ENCODE results near the gene NEURL2.
"Not testable (repeated sequence)": the region's sequence is repeated elsewhere in the genome, so short reads cannot be mapped to it uniquely, and the experiment has no call there.

The NEURL2 gene

DNA sequence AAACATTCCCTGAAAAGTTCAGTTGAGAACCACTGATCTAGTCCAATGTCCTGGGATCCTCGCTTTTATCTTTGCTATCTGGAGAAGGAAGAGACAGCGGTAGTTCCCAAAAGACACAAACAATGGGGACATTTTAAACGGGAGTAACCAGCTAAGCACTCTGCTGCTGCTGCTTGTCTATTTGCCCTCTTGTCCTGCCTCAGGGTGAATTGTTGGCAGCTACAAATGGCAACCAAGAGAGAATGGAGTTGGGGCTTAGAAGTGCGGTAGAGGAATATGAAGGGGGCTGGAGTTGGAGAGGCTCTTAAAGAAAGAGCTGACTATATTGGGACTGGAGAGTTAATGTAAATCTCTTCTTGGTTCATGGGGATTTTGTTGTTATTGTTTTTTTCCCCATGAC lies 16.4 kb downstream of the NEURL2 start:
- DNase-seq (ENCODE audit: low spot score) (no peak), FAIRE-seq (no peak)

DNA sequence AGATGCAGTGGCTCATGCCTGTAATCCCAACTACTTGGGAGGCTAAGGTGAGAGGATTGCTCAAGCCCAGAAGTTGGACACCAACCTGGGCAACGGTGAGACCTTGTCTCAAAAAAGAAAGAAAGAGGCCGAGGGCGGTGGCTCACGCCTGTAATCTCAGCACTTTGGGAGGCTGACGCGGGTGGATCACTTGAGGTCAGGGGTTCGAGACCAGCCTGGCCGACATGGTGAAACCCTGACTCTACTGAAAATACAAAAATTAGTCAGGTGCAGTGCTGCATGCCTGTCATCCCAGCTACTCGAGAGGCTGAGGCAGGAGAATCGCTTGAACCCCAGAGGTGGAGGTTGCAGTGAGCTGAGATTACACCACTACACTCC lies 16.9 kb downstream of the NEURL2 start:
- DNase-seq (ENCODE audit: low spot score); FAIRE-seq: not testable (repeated sequence)

DNA sequence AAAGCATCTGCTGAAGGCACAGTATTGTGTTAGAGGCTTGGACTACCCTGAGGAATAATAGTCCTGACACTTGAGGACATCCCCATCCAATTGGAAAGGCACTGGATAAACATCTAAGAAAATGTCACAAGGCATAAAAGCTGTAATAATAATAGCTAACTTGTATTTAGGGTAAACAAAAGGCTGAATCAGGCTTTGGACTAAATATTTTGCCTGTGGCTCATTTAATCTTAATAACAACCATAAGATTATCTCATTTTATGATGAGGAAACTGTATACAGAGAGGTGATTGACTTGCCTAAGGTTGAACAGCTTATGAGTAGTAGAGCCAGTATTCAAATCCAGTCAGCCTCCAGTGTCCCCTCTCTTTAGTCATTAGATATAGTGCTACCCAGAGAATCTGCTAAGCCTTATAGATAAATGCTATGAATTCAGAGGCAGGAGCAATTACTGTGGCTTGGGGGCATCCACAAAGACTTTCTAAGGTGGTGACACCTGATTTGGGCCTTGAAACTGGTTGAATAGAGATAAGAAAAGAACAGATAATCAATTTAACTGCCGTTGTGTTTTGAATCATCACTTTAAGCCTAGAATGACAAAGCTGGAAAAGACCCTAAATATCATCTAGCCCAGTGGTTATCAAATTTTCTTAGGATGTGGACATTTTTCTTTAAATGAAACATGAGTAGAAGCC lies 17.5 kb downstream of the NEURL2 start:
- no peak for DNase-seq (ENCODE audit: low spot score)
- no peak for FAIRE-seq

DNA sequence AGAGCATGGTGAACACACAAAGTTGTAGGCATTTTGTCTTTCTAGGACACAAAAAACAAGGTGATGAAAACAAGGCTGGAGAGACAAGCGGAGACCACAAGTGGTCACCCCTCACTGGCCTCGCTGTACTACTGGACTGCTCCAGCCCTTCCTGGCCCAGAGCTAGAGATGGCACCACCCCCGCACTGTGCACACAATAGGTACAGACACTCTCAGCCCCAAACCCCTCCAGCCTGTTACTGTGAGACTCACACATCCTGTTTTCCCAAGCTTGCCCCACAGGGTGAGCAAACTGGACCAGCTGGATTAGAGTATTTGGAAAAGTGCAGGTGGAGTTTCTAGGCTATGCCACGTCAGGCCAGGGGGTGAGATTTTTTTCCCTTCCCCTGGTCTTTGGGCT lies 18.4 kb downstream of the NEURL2 start:
- no peak for DNase-seq (ENCODE audit: low spot score)
- no peak for FAIRE-seq

DNA sequence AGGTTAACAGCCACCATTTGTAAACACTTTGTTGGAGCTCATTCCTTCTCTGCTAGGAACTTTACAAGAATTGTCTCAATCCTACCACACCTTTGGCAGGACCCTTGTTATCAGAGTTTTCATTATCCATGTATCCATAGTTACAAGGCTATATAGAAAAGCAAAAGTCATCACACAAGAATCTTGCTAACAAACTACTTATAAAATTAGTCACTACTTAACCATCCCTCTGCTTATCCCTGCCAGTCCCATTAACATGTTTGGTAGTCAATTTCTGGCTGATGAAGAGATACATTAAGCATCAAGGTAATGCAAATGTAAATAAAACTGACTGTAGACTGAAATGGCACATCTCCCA lies 23.2 kb downstream of the NEURL2 start:
- peak; percentile 48 for DNase-seq (ENCODE audit: low spot score)
- no peak for FAIRE-seq

DNA sequence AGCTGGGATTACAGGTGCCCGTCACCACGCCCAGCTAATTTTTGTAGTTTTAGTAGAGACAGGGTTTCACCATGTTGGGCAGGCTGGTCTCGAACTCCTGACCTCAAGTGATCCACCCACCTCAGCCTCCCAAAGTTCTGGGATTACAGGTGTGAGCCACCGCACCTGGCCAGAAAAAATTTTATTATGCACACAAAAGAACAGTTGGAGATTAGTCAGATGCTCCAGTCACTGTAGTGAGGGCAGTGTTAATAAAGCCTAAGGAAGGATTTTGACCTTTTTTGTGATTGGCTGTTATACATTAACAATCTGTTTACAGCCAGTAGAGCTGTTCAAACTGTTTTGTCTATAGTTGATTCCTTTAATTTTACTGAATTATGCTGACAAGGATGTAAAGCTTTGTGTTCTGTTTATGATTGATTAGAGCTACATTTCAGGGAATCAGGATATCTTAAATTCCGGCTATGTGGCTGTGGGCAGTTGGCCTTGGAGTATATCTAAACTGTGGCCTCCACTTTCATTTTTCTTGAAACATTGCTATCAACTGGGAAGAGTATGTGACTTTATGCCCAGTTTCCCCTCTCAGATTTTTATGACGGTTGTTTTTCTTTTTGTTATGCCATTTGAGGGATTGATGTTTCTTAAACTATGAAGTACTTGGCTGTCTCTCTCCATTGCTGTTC lies 23.7 kb downstream of the NEURL2 start:
- FAIRE-seq (no peak), DNase-seq (ENCODE audit: low spot score) (no peak)

DNA sequence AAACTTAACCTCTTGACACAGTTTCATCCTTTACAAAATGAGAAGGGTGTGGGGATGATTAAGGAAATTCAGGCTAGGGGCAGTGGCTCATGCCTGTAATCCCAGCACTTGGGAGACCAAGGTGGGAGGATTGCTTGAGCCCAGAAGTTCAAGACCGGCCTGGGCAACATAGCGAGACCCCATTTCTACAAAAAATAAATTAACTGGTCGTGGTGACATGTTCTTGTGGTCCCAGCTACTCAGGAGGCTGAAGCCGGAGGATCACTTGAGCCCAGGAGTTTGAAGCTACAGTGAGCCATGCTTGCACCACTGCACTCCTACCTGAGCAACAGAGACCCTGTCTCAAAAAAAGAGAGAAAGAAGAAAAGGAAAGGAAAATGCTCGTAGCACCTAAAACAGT lies 24.6 kb downstream of the NEURL2 start:
- FAIRE-seq (no peak), DNase-seq (ENCODE audit: low spot score) (no peak)

DNA sequence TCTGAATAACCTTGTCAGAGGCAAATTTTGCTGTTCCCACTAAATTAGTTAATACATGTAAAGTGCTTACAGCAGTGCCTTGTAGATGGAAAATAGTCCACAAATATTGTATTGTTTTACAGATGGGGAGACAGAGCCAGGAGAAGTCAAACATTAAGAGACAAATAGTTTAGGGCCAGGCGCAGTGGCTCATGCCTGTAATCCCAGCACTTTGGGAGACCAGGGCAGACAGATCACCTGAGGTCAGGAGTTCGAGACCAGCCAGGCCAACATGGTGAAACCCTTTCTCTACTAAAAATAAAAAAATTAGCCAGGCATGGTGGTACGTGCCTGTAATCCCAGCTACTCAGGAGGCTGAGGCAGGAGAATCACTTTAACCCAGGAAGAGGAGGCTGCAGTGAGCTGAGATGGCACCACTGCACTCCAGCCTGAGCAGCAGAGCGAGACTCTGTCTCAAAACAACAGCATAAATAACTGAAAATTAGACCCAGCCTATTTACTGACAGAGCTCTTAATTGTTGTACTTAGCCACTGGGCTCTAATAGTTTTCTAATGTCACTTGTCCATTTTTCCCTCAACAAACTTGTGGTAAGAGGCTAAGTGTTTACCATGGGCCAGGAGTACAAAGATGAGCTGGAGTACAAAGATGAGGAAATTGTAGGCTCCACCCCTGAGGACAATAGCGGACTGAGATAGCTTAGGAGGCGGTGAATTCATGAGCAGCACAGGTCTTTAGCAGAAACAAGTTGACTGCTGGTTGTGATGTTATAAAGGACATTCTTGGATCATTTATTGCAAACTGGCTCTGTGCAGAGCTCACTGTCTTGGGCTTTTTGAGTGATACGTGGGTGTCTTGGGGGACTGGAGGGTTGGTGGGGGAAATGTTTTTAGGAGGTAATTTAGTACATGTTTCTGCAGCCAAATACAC lies 27.2 kb downstream of the NEURL2 start:
- DNase-seq (ENCODE audit: low spot score) (no peak), FAIRE-seq (no peak)

DNA sequence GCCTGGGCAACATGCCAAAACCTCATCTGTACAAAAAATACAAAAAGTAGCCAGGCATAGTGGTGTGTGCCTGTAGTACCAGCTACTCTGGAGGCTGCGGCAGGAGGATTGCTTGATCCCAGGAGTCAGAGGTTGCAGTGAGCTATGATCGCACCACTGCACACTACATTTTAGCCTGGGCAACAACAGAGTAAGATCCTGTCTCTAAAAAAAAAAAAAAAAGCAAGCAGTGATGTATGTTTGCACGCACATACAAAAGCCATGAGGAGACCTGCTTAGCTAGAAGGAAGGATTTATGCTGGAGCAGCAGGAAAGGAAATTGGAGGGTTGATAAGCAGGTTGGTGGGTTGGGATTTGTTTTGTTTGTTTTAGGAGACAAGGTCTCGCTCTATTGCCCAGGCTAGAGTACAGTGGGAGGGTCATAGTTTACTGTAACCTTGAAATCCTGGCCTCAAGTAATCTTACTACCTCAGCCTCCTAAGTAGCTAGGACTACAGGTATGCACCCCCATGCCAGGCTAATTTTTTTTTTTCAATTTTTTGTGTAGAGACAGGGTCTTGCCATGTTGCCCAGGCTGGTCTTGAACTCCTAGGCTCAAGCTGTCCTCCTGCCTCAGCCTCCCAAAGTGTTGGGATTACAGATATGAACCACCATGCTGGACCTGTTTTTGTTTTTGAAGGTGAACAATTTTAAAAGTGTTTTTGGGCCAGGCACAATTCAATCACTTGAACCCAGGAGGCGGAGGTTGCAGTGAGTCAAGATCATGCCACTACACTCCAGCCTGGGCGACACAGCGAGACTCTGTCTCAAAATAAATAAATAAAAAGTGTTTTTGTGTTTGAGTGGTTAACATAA lies 29.6 kb downstream of the NEURL2 start:
- DNase-seq (ENCODE audit: low spot score): peak; percentile 26
- FAIRE-seq: no peak

DNA sequence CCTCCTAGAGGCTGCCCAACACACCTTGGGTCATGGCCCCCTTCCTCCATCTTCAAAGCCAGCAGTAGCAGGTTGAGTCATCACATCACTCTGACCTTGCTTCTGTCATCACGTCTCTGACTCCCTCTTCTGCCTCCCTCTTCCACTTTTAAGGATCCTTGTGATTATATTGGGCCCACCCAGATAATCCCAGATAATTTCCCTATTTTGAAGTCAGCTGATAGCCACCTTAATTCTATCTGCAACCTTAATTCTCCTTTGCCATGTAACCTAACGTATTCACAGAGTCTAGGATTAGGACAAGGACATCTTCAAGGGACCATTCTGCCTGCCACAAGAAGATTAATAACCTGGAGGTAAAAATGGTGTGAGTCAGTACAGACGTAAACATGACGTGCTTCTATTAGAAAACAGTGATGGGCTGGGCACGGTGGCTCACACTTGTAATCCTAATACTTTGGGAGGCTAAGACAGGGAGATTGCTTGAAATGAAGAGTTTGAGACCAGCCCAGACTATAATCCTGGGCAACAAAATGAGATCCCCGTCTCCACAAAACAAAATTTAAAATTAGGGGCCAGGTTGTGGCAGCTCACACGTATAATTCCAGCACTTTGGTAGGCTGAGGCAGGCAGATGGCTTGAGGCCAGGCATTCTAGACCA lies 30.3 kb downstream of the NEURL2 start:
- DNase-seq (ENCODE audit: low spot score) (no peak), FAIRE-seq (no peak)

DNA sequence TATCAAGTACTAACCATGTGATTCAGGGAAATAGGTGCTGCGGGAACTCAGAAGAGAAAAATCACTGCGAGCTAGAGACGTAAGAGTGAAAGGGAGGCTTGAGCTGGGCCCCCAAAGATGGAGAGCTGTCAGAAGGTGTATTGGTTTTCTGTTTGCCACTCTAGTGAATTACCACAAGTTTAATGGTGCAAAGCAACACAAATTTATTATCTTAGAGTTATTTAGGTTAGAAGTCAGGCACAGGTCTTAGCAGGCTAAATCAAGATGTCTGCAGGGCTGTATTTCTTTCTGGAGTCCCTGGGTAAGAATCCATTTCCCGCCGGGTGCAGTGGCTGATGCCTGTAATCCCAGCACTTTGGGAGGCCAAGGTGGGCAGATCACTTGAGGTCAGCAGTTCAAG lies 31.1 kb downstream of the NEURL2 start:
- DNase-seq (ENCODE audit: low spot score) (no peak), FAIRE-seq (no peak)

DNA sequence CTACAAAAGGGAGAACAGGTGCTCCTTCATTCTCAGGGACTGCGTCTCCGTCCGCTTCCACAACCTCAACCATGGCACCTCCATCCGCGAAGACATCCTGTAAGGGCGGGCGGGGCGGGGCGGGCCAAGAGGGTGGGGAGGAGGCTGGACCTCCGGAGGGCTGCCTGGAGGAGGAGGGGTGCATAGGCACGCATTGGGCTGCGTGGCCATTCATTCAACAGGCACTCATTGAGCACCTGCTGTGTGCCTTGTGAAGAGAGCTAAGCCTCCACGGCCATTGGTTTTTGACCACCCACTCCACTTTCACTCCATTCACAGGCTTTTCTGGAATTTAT lies 33.2 kb downstream of the NEURL2 start:
- DNase-seq (ENCODE audit: low spot score): no peak
- FAIRE-seq: no peak

DNA sequence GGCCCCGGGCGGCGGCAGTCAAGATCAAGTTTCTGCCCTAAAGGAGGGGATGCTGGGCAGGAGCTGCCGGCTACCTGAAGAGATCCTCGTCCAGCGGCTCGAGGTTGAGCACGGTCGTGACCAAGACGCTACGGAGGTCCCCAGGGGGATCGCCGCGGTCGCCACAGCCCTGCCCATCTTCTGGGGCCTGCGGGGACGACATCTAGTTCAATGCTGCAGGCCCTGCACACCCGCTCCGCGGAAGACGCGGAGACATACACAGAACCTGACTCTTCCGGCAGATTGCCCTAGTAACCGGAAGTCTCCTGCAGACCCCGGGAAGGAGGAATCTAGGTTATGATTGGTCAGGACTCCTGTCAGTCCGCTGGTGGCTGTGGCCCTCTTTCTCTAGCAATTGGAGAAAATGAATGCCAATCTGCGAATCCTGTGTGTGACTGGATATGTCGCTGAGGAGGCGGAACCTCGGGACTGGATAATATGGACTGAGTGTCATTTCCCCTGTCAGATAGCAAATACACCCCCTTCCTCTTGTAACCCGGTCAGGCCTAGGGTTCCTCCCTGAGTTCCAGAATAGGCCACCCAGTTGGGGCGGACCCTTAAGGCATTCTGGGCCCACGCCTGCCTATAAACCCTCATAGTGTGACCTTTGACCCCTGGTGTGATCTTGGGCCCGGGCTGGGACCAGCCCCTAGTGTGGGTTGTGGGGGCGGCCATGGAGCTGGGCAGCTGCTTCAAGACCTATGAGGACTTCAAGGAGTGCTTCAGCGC lies 33.7 kb downstream of the NEURL2 start, which contains the start of the genes ACOT8 and ZSWIM3:
TSS of gene ACOT8 (minus strand) at position 279 of the 768 bp plus-strand sequence. CDS start at position 202, 77 bp downstream.
TSS of gene ZSWIM3 (plus strand) at position 501 of the 768 bp plus-strand sequence. CDS start at position 713, 212 bp downstream.
- FAIRE-seq (peak; percentile 83), DNase-seq (ENCODE audit: low spot score) (peak; percentile 100)

DNA sequence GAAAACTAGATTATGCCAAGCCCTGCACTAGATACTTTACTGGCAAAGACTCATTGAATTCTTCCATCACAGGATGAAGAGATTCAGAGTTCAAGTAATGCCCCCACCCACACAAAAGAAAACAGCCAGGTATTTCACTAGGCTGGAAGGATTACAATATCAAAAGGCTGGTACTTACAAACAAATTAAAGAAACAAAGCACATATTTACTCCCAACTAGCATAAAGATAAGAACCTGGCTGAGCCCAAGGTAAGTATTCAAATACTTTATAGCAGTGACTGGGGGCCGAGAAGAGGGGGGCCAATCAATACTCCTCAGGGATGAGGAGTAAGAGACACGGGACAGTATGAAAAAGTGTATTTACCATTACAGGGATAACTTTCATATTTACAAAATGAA lies 37.5 kb downstream of the NEURL2 start:
- no peak for DNase-seq (ENCODE audit: low spot score)
- no peak for FAIRE-seq

DNA sequence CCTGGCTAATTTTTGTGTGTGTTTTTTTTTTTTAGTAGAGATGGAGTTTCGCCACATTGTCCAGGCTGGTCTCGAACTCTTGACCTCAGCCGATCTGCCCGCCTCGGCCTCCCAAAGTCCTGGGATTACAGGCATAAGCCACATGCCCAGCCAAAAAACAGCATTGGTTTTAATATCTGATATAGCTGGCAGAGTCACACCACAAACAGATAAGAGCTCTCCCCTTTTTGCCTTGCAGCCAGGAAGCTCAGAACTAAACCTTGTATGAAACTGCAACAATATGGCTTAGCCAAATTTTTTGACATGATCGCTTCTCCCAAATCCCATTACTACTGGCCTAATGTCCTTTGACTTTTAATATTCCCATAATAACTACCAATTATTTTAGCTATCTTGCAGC lies 38.7 kb downstream of the NEURL2 start:
- DNase-seq (ENCODE audit: low spot score) (no peak), FAIRE-seq (no peak)

DNA sequence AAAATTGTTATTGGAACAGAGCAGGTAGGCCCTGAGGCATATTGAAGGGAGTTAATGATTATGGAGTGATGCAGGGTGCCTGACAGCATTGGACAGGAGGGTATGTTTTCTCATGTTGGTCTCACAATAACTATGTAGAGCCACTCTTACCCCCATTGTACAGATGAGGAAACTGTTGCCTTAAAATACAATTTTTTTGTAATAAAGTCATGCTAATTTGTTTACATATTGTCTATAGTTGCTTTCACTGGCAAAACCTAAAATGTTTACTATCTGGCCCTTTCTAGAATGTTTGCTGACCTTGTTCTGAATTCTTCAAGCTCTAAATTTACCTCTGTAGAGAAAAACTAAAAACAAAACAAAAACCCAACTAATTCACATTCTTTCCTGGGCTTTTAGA lies 39.5 kb downstream of the NEURL2 start:
- no peak for FAIRE-seq
- DNase-seq (ENCODE audit: low spot score): no peak

DNA sequence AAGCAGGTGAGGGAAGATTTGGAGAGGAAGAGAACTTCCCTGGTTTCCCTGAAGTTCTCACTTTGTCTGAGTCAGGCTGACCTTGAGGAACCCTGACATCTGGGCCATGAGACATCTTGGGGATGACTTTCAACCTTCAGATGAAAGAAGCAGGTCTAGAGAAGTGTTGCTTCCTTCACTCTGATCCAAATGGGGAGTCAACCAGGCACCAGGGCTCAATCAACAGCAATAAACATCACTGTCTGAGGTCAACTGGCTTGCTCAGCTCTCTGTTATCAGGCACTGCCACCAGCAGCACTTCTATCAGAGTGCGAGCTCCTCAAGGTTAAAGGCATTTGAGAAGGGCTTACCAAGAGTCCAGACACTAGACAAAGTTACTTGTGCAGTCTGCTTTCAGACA lies 40.1 kb downstream of the NEURL2 start:
- DNase-seq (ENCODE audit: low spot score) (no peak), FAIRE-seq (no peak)

DNA sequence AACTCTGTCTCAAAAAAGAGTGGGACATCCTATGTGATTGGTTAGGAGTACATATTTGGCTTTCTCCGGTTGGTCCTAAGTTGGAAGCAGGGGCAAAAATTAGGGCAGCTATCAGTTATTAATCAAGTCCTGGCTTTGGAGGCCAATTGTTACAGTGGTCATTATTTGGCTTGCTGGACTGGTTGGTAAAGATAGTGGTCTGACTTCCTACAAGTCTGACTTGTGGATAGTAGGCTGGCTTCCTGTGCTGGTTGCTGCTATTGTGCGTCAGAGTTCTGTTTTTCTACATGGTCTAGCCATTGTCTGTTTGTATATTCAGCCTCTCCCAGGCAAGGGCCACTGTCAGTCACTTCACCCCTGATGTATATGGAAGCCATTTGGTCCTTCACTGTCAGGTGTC lies 40.8 kb downstream of the NEURL2 start:
- FAIRE-seq: no peak
- DNase-seq (ENCODE audit: low spot score): no peak

DNA sequence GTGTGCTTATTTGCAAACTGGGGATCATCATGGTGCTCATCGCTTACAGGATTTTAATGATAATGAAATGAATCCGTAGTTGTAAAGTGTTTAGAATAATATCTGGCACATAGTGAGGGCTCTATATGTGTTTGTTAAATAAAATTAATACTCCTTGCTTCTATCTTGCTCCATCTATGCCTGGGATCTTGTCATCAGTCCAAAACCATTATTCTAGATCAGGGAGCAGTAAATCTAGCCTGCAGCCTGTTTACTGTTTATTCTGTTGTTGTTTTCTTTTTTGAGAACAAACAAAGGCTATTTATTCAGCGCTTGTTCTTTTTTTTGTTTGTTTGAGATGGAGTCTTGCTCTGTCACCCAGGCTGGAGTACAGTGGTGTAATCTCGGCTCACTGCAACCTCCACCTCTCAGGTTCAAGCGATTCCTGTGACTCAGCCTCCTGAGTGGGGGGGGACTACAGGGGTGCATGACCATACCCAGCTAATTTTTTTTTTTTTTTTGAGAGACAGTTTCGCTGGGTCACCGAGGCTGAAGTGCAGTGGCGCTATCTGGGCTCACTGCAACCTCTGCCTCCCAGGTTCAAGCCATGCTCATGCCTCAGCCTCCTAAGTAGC lies 41.9 kb downstream of the NEURL2 start:
- FAIRE-seq (no peak), DNase-seq (ENCODE audit: low spot score) (no peak)

DNA sequence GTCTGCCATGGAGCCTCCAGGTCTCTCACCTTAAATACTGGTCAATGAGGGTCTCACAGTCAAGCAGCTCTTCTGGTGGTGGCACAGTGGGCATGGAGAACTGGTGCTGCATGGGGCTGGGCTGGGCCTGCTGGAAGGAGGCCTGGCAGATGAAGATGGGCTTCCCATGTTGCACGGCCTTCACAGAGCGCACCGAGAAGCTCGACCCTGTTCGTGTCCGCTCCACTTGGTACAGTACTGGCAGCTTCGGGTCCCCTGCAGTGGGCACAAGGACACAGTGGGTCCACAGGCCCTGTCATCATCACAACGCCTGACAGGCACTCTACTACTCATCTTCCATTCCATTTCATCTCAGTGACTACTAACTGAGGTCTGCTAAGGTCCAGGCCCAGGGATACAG lies 42.6 kb downstream of the NEURL2 start:
- FAIRE-seq (no peak), DNase-seq (ENCODE audit: low spot score) (no peak)
